Liver (tissue), 9 donors: ENCODE measurements around the gene CCNG1. TPM values are rescaled to one million over a fixed set of nuclear protein-coding genes. Genes with fewer than 3 reads are reported as not detected.
A peak's percentile ranks its signal among the peaks of the same experiment; 100 is the strongest.

Source experiments
- DNase-seq: peaks from one replicate; pipeline ENCODE4 v3.0.0-alpha.2; 2017; ENCODE audit warnings: low spot score
- H3K27ac ChIP-seq, 2 donors: one replicate each; pipeline ENCODE4 v1.7.0; 2013; ENCODE audit warnings: inconsistent platforms in 2 of 2, low read length in 2 of 2, control low read depth in 1 of 2, low read depth in 1 of 2, mild to moderate bottlenecking in 1 of 2
- H3K27me3 ChIP-seq, 4 donors: one replicate each; pipeline versions ENCODE4 v1.6.1 to v1.7.0; 2013; ENCODE audit warnings: low read length in 3 of 4, inconsistent platforms in 1 of 4, mild to moderate bottlenecking in 1 of 4, moderate library complexity in 1 of 4; ENCODE audit not compliant: control insufficient read depth in 4 of 4, insufficient read depth in 4 of 4
- H3K36me3 ChIP-seq, 4 donors: one replicate each; pipeline versions ENCODE4 v1.6.1 to v1.7.0; 2013; ENCODE audit warnings: low read length in 3 of 4, mild to moderate bottlenecking in 3 of 4, low read depth in 1 of 4, moderate library complexity in 1 of 4; ENCODE audit not compliant: control insufficient read depth in 4 of 4, insufficient read depth in 3 of 4
- H3K4me1 ChIP-seq, 4 donors: one replicate each; pipeline versions ENCODE4 v1.6.1 to v1.7.0; 2013; ENCODE audit warnings: low read length in 3 of 4, mild to moderate bottlenecking in 3 of 4, moderate library complexity in 1 of 4; ENCODE audit not compliant: control insufficient read depth in 4 of 4, insufficient read depth in 4 of 4
- H3K4me3 ChIP-seq, 3 donors: one replicate each; pipeline versions ENCODE4 v1.6.1 to v1.7.0; 2013; ENCODE audit warnings: low read length in 3 of 3, control low read depth in 1 of 3, low read depth in 1 of 3, mild to moderate bottlenecking in 1 of 3
- H3K9ac ChIP-seq, 2 donors: one replicate each; pipeline ENCODE4 v1.7.0; 2013; ENCODE audit warnings: low read length in 2 of 2, mild to moderate bottlenecking in 2 of 2, moderate library complexity in 2 of 2, control low read depth in 1 of 2, low read depth in 1 of 2
- H3K9me3 ChIP-seq, 4 donors: one replicate each; pipeline versions ENCODE4 v1.6.1 to v1.7.0; 2013; ENCODE audit warnings: low read length in 3 of 4; ENCODE audit not compliant: control insufficient read depth in 4 of 4
- EGR1 ChIP-seq, 2 donors: IDR thresholded peaks; 2 replicates each; pipeline ENCODE4 v1.6.1; 2016 to 2018; ENCODE audit warnings: antibody characterized with exemption in 2 of 2, low read depth in 2 of 2
- FOXA1 ChIP-seq: IDR thresholded peaks from 2 replicates; pipeline ENCODE4 v1.6.1; 2016; ENCODE audit warnings: antibody characterized with exemption
- FOXA2 ChIP-seq: IDR thresholded peaks from 2 replicates; pipeline ENCODE4 v1.6.1; 2016; ENCODE audit warnings: antibody characterized with exemption
- GABPA ChIP-seq, 2 donors: IDR thresholded peaks in 1 of 2; conservative IDR thresholded peaks in 1 of 2; 2 replicates each; pipeline ENCODE4 v1.6.1; 2016; ENCODE audit warnings: antibody characterized with exemption in 2 of 2, mild to moderate bottlenecking in 1 of 2, moderate library complexity in 1 of 2
- HNF4A ChIP-seq, 2 donors: conservative IDR thresholded peaks; 2 replicates each; pipeline ENCODE4 v1.6.1; 2016; ENCODE audit warnings: antibody characterized with exemption in 2 of 2, mild to moderate bottlenecking in 2 of 2
- HNF4G ChIP-seq: IDR thresholded peaks from 2 replicates; pipeline ENCODE4 v1.6.1; 2016; ENCODE audit warnings: antibody characterized with exemption
- JUND ChIP-seq, 2 donors: IDR thresholded peaks; 2 replicates each; pipeline ENCODE4 v1.6.1; 2016; ENCODE audit warnings: antibody characterized with exemption in 2 of 2
- NR2F2 ChIP-seq: IDR thresholded peaks from 2 replicates; pipeline ENCODE4 v1.6.1; 2016; ENCODE audit warnings: antibody characterized with exemption
- RAD21 ChIP-seq, 2 donors: IDR thresholded peaks; 2 replicates each; pipeline ENCODE4 v1.6.1; 2016; ENCODE audit warnings: antibody characterized with exemption in 2 of 2, mild to moderate bottlenecking in 2 of 2
- RXRA ChIP-seq, 2 donors: IDR thresholded peaks; 2 replicates each; pipeline ENCODE4 v1.6.1; 2017 to 2018; ENCODE audit warnings: antibody characterized with exemption in 2 of 2, mild to moderate bottlenecking in 1 of 2
- SP1 ChIP-seq: IDR thresholded peaks from 2 replicates; pipeline ENCODE4 v1.6.1; 2018; ENCODE audit warnings: antibody characterized with exemption, mild to moderate bottlenecking
- TAF1 ChIP-seq: conservative IDR thresholded peaks from 2 replicates; pipeline ENCODE4 v1.6.1; 2016; ENCODE audit warnings: antibody characterized with exemption, mild to moderate bottlenecking
- YY1 ChIP-seq: IDR thresholded peaks from 2 replicates; pipeline ENCODE4 v1.6.1; 2016; ENCODE audit warnings: antibody characterized with exemption, mild to moderate bottlenecking
- WGBS: extraction: QIAGEN DNeasy Blood & Tissue Kit; methylation state at CpG from one replicate; pipeline ENCODE4 v1.1.7; 2013; 5-methylcytosine and 5-hydroxymethylcytosine counted together
- polyA plus RNA-seq, 2 donors: library from polyadenylated mRNA; stranded (reverse) in 1 of 2; unstranded in 1 of 2; fragments of 200-250 nt in 1 of 2; fragments of >200 nt in 1 of 2; fragmentation: Nextera tagmentation in 1 of 2; extraction: Ambion mirVana in 1 of 2; gene quantifications; one replicate each; pipeline versions ENCODE4 v1.2.1 to v1.2.3, GENCODE V29; 2013 to 2015
- total RNA-seq, 2 donors: library from RNA; depleted of rRNA; stranded (reverse); fragments of >200 nt; gene quantifications; one replicate each; pipeline ENCODE4 v1.2.3, GENCODE V29; 2014
- TF ChIP-seq, protein P1 (sequence below): fragments of 150-350 bp; IDR thresholded peaks from 2 replicates; pipeline ENCODE4 v1.5.1; 2017; ENCODE audit warnings: improper control_type of control experiment, low read depth, low read length; ENCODE audit not compliant: missing input control
- TF ChIP-seq, protein P2 (sequence below): IDR thresholded peaks from 2 replicates; pipeline ENCODE4 v1.6.1; 2016; ENCODE audit warnings: antibody characterized with exemption, mild to moderate bottlenecking
- TF ChIP-seq, protein P3 (sequence below): IDR thresholded peaks from 2 replicates; pipeline ENCODE4 v1.6.1; 2016; ENCODE audit warnings: antibody characterized with exemption
- TF ChIP-seq, protein P4 (sequence below): IDR thresholded peaks from 2 replicates; pipeline ENCODE4 v1.6.1; 2016; ENCODE audit warnings: antibody characterized with exemption
- TF ChIP-seq, protein P5 (sequence below): IDR thresholded peaks from 2 replicates; pipeline ENCODE4 v1.6.1; 2016; ENCODE audit warnings: antibody characterized with exemption
- donor health status: healthy.
- donor health status: healthy.
- donor health status: healthy.
- donor health status: healthy.
- donor health status: healthy.

The CCNG1 gene, protein sequence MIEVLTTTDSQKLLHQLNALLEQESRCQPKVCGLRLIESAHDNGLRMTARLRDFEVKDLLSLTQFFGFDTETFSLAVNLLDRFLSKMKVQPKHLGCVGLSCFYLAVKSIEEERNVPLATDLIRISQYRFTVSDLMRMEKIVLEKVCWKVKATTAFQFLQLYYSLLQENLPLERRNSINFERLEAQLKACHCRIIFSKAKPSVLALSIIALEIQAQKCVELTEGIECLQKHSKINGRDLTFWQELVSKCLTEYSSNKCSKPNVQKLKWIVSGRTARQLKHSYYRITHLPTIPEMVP
- total RNA-seq (10 to 100 TPM; 74.2 to 93.7 TPM), polyA plus RNA-seq (10 to 100 TPM; 30.9 to 73.9 TPM)

DNA sequence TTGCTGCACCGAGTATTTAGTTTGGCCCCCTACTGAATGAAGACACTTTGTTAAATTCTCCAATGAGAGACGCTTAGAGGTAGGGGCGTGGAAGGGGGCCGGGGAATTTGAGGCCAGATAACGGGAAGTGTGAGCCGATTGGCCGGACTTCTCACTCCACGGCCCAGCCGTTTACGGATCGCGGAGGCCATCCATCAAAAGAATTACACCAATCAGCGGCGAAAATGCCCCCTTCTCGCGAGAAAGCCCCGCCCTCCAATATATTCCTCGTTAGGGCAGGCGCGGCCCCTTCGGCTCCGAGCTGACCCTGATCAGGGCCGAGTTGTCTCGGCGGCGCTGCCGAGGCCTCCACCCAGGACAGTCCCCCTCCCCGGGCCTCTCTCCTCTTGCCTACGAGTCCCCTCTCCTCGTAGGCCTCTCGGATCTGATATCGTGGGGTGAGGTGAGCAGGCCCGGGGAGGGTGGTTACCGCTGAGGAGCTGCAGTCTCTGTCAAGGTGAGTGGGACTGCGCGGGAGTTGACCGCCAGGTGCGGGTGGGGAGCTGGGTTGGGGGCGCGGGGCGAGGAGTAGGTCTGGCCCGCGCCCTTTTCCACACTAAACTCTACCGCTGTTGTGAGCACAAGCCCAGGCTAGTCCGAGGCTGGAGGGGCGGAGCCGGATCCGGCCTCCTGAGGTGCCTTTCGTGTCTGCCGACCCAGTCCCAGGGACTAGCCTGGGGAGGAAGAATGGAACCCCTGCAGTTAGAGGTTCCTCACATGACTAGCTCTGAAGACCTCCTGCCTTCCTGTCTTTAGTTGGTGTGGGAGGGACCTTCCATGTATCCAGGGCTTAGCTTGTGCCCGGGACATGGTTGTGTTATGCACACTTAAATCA is at the start of gene CCNG1:
Gene CCNG1 (plus strand): TSS at position 287 of the 874 bp plus-strand sequence. CDS start 1,662 bp downstream, outside the sequence.
- peak within 1 kb of the TSS; percentile 95 for H3K27ac ChIP-seq
- peak within 1 kb of the TSS; percentile 93 to 99 for H3K9ac ChIP-seq
- H3K4me1 ChIP-seq: peaks cover 1 to 52% (median 34%) of the 10 kb centered on the region in 4 donors

More for the DNA sequence above, at the start of gene CCNG1:
- DNase-seq: peak; percentile 91
- Histone ChIP-seq H3K27me3 (no peaks in the 10 kb centered on the region), H3K36me3 (peaks cover 4 to 21% (median 12%) of the 10 kb centered on the region in 4 donors), H3K9me3 (no peaks in the 10 kb centered on the region), H3K4me3 (peak within 1 kb of the TSS; percentile 84 to 97 (median 90))
- TF ChIP-seq YY1 (peak; percentile 48), FOXA1 (peak; percentile 39), FOXA2 (no peak), NR2F2 (peak; percentile 91), JUND (IDR thresholded peaks at IDR 0.05) (peak; percentile 28 to 34), HNF4A (conservative IDR thresholded peaks at IDR 0.05) (peak; percentile 56 to 74), HNF4G (no peak), TAF1 (peak; percentile 97), EGR1 (IDR thresholded peaks at IDR 0.05; ENCODE audit: low read depth in 2 of 2) (peak in 1 of 2 donors; percentile 16), GABPA (IDR thresholded peaks at IDR 0.05 in 1 of 2, conservative IDR thresholded peaks at IDR 0.05 in 1 of 2) (peak; percentile 15 to 73), RAD21 (IDR thresholded peaks at IDR 0.05) (peak in 1 of 2 donors; percentile 24), SP1 (peak; percentile 97), RXRA (IDR thresholded peaks at IDR 0.05) (peak; percentile 83 to 92)
- TF ChIP-seq, protein P1, sequence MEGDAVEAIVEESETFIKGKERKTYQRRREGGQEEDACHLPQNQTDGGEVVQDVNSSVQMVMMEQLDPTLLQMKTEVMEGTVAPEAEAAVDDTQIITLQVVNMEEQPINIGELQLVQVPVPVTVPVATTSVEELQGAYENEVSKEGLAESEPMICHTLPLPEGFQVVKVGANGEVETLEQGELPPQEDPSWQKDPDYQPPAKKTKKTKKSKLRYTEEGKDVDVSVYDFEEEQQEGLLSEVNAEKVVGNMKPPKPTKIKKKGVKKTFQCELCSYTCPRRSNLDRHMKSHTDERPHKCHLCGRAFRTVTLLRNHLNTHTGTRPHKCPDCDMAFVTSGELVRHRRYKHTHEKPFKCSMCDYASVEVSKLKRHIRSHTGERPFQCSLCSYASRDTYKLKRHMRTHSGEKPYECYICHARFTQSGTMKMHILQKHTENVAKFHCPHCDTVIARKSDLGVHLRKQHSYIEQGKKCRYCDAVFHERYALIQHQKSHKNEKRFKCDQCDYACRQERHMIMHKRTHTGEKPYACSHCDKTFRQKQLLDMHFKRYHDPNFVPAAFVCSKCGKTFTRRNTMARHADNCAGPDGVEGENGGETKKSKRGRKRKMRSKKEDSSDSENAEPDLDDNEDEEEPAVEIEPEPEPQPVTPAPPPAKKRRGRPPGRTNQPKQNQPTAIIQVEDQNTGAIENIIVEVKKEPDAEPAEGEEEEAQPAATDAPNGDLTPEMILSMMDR: no peak
- TF ChIP-seq, protein P2, sequence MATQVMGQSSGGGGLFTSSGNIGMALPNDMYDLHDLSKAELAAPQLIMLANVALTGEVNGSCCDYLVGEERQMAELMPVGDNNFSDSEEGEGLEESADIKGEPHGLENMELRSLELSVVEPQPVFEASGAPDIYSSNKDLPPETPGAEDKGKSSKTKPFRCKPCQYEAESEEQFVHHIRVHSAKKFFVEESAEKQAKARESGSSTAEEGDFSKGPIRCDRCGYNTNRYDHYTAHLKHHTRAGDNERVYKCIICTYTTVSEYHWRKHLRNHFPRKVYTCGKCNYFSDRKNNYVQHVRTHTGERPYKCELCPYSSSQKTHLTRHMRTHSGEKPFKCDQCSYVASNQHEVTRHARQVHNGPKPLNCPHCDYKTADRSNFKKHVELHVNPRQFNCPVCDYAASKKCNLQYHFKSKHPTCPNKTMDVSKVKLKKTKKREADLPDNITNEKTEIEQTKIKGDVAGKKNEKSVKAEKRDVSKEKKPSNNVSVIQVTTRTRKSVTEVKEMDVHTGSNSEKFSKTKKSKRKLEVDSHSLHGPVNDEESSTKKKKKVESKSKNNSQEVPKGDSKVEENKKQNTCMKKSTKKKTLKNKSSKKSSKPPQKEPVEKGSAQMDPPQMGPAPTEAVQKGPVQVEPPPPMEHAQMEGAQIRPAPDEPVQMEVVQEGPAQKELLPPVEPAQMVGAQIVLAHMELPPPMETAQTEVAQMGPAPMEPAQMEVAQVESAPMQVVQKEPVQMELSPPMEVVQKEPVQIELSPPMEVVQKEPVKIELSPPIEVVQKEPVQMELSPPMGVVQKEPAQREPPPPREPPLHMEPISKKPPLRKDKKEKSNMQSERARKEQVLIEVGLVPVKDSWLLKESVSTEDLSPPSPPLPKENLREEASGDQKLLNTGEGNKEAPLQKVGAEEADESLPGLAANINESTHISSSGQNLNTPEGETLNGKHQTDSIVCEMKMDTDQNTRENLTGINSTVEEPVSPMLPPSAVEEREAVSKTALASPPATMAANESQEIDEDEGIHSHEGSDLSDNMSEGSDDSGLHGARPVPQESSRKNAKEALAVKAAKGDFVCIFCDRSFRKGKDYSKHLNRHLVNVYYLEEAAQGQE: peak; percentile 96
- TF ChIP-seq, protein P3, sequence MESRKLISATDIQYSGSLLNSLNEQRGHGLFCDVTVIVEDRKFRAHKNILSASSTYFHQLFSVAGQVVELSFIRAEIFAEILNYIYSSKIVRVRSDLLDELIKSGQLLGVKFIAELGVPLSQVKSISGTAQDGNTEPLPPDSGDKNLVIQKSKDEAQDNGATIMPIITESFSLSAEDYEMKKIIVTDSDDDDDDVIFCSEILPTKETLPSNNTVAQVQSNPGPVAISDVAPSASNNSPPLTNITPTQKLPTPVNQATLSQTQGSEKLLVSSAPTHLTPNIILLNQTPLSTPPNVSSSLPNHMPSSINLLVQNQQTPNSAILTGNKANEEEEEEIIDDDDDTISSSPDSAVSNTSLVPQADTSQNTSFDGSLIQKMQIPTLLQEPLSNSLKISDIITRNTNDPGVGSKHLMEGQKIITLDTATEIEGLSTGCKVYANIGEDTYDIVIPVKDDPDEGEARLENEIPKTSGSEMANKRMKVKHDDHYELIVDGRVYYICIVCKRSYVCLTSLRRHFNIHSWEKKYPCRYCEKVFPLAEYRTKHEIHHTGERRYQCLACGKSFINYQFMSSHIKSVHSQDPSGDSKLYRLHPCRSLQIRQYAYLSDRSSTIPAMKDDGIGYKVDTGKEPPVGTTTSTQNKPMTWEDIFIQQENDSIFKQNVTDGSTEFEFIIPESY: peak; percentile 99
- TF ChIP-seq, protein P4, sequence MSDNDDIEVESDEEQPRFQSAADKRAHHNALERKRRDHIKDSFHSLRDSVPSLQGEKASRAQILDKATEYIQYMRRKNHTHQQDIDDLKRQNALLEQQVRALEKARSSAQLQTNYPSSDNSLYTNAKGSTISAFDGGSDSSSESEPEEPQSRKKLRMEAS: peak; percentile 41
- TF ChIP-seq, protein P5, sequence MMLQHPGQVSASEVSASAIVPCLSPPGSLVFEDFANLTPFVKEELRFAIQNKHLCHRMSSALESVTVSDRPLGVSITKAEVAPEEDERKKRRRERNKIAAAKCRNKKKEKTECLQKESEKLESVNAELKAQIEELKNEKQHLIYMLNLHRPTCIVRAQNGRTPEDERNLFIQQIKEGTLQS: peak; percentile 41
- under 1% methylated on average over 51 of the region's 51 CpGs for WGBS
